OCI-LY7 (cell line): ENCODE results near the gene INF2. TPM values are rescaled to one million over a fixed set of nuclear protein-coding genes. Genes with fewer than 3 reads are reported as not detected.

Experiments used
- BruUV-seq: library from RNA; stranded (reverse); fragments of 400-500 nt; replicated peaks from 2 replicates; lab custom pipeline; 2021; lab: Mats Ljungman, UMichigan
- CTCF ChIA-PET: fragments of 300-600 bp; sonication (Branson Sonifier 250); formaldehyde crosslinking; loops from one replicate; lab custom pipeline; 2022; ENCODE audit warnings: antibody characterized with exemption; ENCODE audit not compliant: unreplicated experiment; lab: Charles Lee
- POLR2A ChIA-PET: fragments of 300-600 bp; sonication (Branson Sonifier 250); formaldehyde crosslinking; loops from one replicate; lab custom pipeline; 2022; ENCODE audit warnings: antibody characterized with exemption; lab: Charles Lee
- DNase-seq: peaks from one replicate; pipeline ENCODE4 v3.0.0-alpha.2; 2015; ENCODE audit warnings: low spot score
- H2AFZ ChIP-seq: fragments of 200-600 bp; sonication (generic), shearing (Covaris generic); 2 replicates; pipeline ENCODE4 v1.6.1; 2014; ENCODE audit warnings: mild to moderate bottlenecking, antibody characterized with exemption, low read length, moderate library complexity
- H3K27ac ChIP-seq: fragments of 200-600 bp; sonication (generic); 2 replicates; pipeline ENCODE4 v1.5.1; 2014; ENCODE audit warnings: mixed run types, low read depth, mild to moderate bottlenecking, moderate library complexity, low read length, inconsistent platforms; ENCODE audit not compliant: poor library complexity, severe bottlenecking
- H3K36me3 ChIP-seq: fragments of 200-600 bp; sonication (generic); 2 replicates; pipeline ENCODE4 v1.6.1; 2014; ENCODE audit warnings: mild to moderate bottlenecking, antibody characterized with exemption, low read length, moderate library complexity, mixed read lengths; ENCODE audit not compliant: insufficient read depth
- H3K4me1 ChIP-seq: fragments of 200-600 bp; sonication (generic); 2 replicates; pipeline ENCODE4 v1.5.1; 2014; ENCODE audit warnings: mild to moderate bottlenecking, low read length; ENCODE audit not compliant: insufficient read depth, poor library complexity, severe bottlenecking
- H3K4me2 ChIP-seq: fragments of 200-600 bp; sonication (generic); 2 replicates; pipeline ENCODE4 v1.6.1; 2014; ENCODE audit warnings: mild to moderate bottlenecking, low read length
- H3K4me3 ChIP-seq: fragments of 200-600 bp; sonication (generic); 2 replicates; pipeline ENCODE4 v1.5.1; 2014; ENCODE audit warnings: mild to moderate bottlenecking, low read depth, low read length; ENCODE audit not compliant: poor library complexity, severe bottlenecking
- H3K79me2 ChIP-seq: fragments of 200-600 bp; sonication (generic); 2 replicates; pipeline ENCODE4 v1.6.1; 2016; ENCODE audit warnings: low read depth, mild to moderate bottlenecking, low read length, moderate library complexity, mixed read lengths; ENCODE audit not compliant: insufficient read depth
- H3K9me2 ChIP-seq: fragments of 200-600 bp; sonication (generic); 2 replicates; pipeline ENCODE4 v1.6.1; 2016; ENCODE audit warnings: mild to moderate bottlenecking, low read length, mixed read lengths; ENCODE audit not compliant: insufficient read depth
- H3K9me3 ChIP-seq: fragments of 200-600 bp; sonication (generic); 2 replicates; pipeline ENCODE4 v1.6.1; 2014; ENCODE audit warnings: mild to moderate bottlenecking, mixed run types, low read length, mixed read lengths
- H4K20me1 ChIP-seq: fragments of 200-600 bp; sonication (generic); 2 replicates; pipeline ENCODE4 v1.6.1; 2014; ENCODE audit warnings: mild to moderate bottlenecking, antibody characterized with exemption, low read length, moderate library complexity, mixed read lengths; ENCODE audit not compliant: insufficient read depth
- CTCF ChIP-seq: fragments of 200-600 bp; sonication (generic); conservative IDR thresholded peaks from 2 replicates; pipeline ENCODE4 v1.5.1; 2014; ENCODE audit warnings: mild to moderate bottlenecking, antibody characterized with exemption, low read length, moderate library complexity, mixed read lengths
- EZH2phosphoT487 ChIP-seq: fragments of 200-600 bp; sonication (generic); IDR thresholded peaks from 2 replicates; pipeline ENCODE4 v1.6.1; 2018; ENCODE audit warnings: low read depth, borderline replicate concordance, mild to moderate bottlenecking, mixed run types, antibody characterized with exemption, low read length, moderate library complexity, mixed read lengths
- intact Hi-C: fragments of 100-400 bp; cut with micrococcal nuclease; formaldehyde crosslinking; loops from one replicate; pipeline ENCODE4 v1.10.0; 2022; ENCODE audit not compliant: unreplicated experiment
- total RNA-seq, 2 experiments: library from RNA; depleted of rRNA in 1 of 2; stranded (reverse); fragments of >200 nt in 1 of 2; shearing (Covaris generic) in 1 of 2; gene quantifications; 2 replicates each; pipeline ENCODE4 v1.2.3, GENCODE V29; 2014 to 2022

INF2 gene
- total RNA-seq, 2 experiments from 2014 or later, result 39.4 to 51.6 TPM

- no TSS peak for BruUV-seq
- H3K4me3 ChIP-seq, result no peak overlapping the region
- no peaks in the 10 kb centered on the region for H4K20me1 ChIP-seq
- no peaks in the 10 kb centered on the region for H3K79me2 ChIP-seq
- no peak overlapping the region for H2AFZ ChIP-seq
- no peak overlapping the region for H3K27ac ChIP-seq
- intact Hi-C loops, result no loop called here
- no peaks in the 10 kb centered on the region for H3K4me1 ChIP-seq
- DNase-seq, result no peak
- no peaks in the 10 kb centered on the region for H3K9me3 ChIP-seq
- H3K36me3 ChIP-seq, result no peaks in the 10 kb centered on the region
- POLR2A ChIA-PET, result interaction anchor here (1.2 kb wide), 1 partner anchor 16 kb away, joined by 4 read pairs; no protein-coding TSS in a partner anchor
- TF ChIP-seq CTCF, result no peak
- no peak for TF ChIP-seq EZH2phosphoT487
- CTCF ChIA-PET, result no interaction called here
- H3K9me2 ChIP-seq, result no peaks in the 10 kb centered on the region
- H3K4me2 ChIP-seq, result no peak overlapping the region
These were observed 49.1 kb downstream of the INF2 start for GRCh38 chr14:104738375-104739019.

DNA sequence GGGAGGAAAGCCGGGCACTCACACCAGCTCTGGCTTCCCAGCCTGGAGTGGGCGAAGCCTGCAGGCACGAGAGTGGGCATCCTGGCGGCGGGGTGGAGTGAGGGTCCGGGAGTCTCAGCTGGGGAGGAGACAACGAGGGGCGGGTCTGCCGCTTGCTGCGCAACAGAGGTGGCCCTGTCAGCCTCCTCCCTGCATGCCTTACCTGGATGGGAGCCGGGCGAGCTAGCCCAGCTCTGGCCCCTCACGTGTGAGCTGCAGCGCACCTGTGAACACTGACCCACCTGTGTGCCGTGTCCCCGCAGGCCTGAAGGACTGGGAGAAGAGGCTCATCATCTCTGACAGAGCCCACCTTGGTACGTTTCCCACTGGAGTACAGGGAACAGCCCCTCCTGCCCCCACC is 49.6 kb downstream of the INF2 start:
- no peak for TF ChIP-seq EZH2phosphoT487
- no peak for TF ChIP-seq CTCF
- CTCF ChIA-PET, result no interaction called here

More for the DNA sequence above, 49.6 kb downstream of the INF2 start:
- no peak for DNase-seq
- no peak overlapping the region for H3K27ac ChIP-seq
- H2AFZ ChIP-seq, result no peak overlapping the region
- no peaks in the 10 kb centered on the region for H3K4me1 ChIP-seq
- no TSS peak for BruUV-seq
- H4K20me1 ChIP-seq, result no peaks in the 10 kb centered on the region
- H3K9me3 ChIP-seq, result no peaks in the 10 kb centered on the region
- intact Hi-C loops, result no loop called here
- no peak overlapping the region for H3K4me2 ChIP-seq
- H3K79me2 ChIP-seq, result no peaks in the 10 kb centered on the region
- no peak overlapping the region for H3K4me3 ChIP-seq
- POLR2A ChIA-PET, result interaction anchor here (1.2 kb wide), 1 partner anchor 15 kb away, joined by 4 read pairs; no protein-coding TSS in a partner anchor
- H3K36me3 ChIP-seq, result no peaks in the 10 kb centered on the region
- no peaks in the 10 kb centered on the region for H3K9me2 ChIP-seq
